Stimulated activated naive CD4-positive, alpha-beta T cell (primary cell): ENCODE results near the gene NALCN.

Experiments used
- DNase-seq, 6 experiments: peaks; one replicate each; lab custom pipeline; 2025; lab: John Stamatoyannopoulos, UW

The NALCN gene

GRCh38 chr13:101416181-101417042 lies at the start of gene NALCN:
Gene NALCN (minus strand): TSS chr13:101416508. CDS start chr13:101399126, 17,382 bp downstream.
- DNase-seq, result no peak

- DNase-seq, result no peak
Measured at GRCh38 chr13:101465877-101466276, 49.6 kb upstream of the NALCN start.

GRCh38 chr13:101457176-101457575 lies 40.9 kb upstream of the NALCN start:
- no peak for DNase-seq

GRCh38 chr13:101455863-101456262 lies 39.6 kb upstream of the NALCN start:
- DNase-seq, result no peak

GRCh38 chr13:101454767-101455166 lies 38.5 kb upstream of the NALCN start:
- no peak for DNase-seq

- no peak for DNase-seq
Measured at GRCh38 chr13:101453784-101454201, 37.5 kb upstream of the NALCN start.

GRCh38 chr13:101452519-101453485 lies 36.5 kb upstream of the NALCN start, which contains the start of gene ITGBL1:
Gene ITGBL1 (plus strand): TSS chr13:101452675. CDS start chr13:101452834, 159 bp downstream.
- no peak for DNase-seq

GRCh38 chr13:101451641-101452040 lies 35.3 kb upstream of the NALCN start:
- no peak for DNase-seq

- no peak for DNase-seq
Measured at GRCh38 chr13:101450749-101451130, 34.4 kb upstream of the NALCN start.

- DNase-seq, result no peak
Measured at GRCh38 chr13:101449790-101450748, 33.8 kb upstream of the NALCN start.

- no peak for DNase-seq
Measured at GRCh38 chr13:101447852-101448251, 31.5 kb upstream of the NALCN start.

- DNase-seq, result no peak
Measured at GRCh38 chr13:101434486-101434885, 18.2 kb upstream of the NALCN start.

GRCh38 chr13:101433895-101434294 lies 17.6 kb upstream of the NALCN start:
- no peak for DNase-seq

GRCh38 chr13:101429733-101430132 lies 13.4 kb upstream of the NALCN start:
- no peak for DNase-seq

- DNase-seq, result no peak
Measured at GRCh38 chr13:101425623-101426022, 9.3 kb upstream of the NALCN start.

- DNase-seq, result no peak
Measured at GRCh38 chr13:101425156-101425471, 8.8 kb upstream of the NALCN start.

- no peak for DNase-seq
Measured at GRCh38 chr13:101424381-101425155, 8.3 kb upstream of the NALCN start.

GRCh38 chr13:101423872-101424271 lies 7.6 kb upstream of the NALCN start:
- DNase-seq, result no peak

GRCh38 chr13:101417501-101417900 lies 1.2 kb upstream of the NALCN start:
- DNase-seq, result no peak

GRCh38 chr13:101417043-101417406 lies 717 bp upstream of the NALCN start:
- no peak for DNase-seq
